Neural cell (in vitro differentiated cells): Measurements from ENCODE around the gene LRRC31. TPM values are rescaled to one million over a fixed set of nuclear protein-coding genes. Genes with fewer than 3 reads are reported as not detected.

ENCODE experiments used
- H2AFZ ChIP-seq: fragments of 200-600, 300-800 bp; sonication (generic), shearing (Covaris generic); 2 replicates; pipeline ENCODE4 v1.6.0; 2014; ENCODE audit warnings: low read depth, mild to moderate bottlenecking, antibody characterized with exemption, low read length, moderate library complexity
- H3F3A ChIP-seq: fragments of 200-600 bp; shearing (Covaris generic); 2 replicates; pipeline ENCODE4 v1.6.1; 2016; ENCODE audit warnings: mild to moderate bottlenecking, moderate library complexity, mixed read lengths, antibody characterized with exemption, low read length; ENCODE audit not compliant: insufficient read depth, poor library complexity, severe bottlenecking
- H3K27ac ChIP-seq: fragments of 200-600, 300-800 bp; sonication (generic), shearing (Covaris generic); 2 replicates; pipeline ENCODE4 v1.5.1; 2014; ENCODE audit warnings: mild to moderate bottlenecking, low read length, moderate library complexity
- H3K27me3 ChIP-seq: fragments of 300-800, 200-600 bp; sonication (generic), shearing (Covaris generic); 2 replicates; pipeline ENCODE4 v1.6.0; 2014; ENCODE audit warnings: mild to moderate bottlenecking, low read depth, low read length, moderate library complexity; ENCODE audit not compliant: insufficient read depth
- H3K36me3 ChIP-seq: fragments of 300-800, 200-600 bp; sonication (generic), shearing (Covaris generic); 2 replicates; pipeline ENCODE4 v1.5.1; 2014; ENCODE audit warnings: mild to moderate bottlenecking, antibody characterized with exemption, low read length, moderate library complexity; ENCODE audit not compliant: insufficient read depth
- H3K4me2 ChIP-seq: fragments of 300-800, 200-600 bp; sonication (generic), shearing (Covaris generic); 2 replicates; pipeline ENCODE4 v1.6.0; 2014; ENCODE audit warnings: mild to moderate bottlenecking, low read length
- H3K4me3 ChIP-seq: fragments of 300-800, 200-600 bp; sonication (generic), shearing (Covaris generic); 2 replicates; pipeline ENCODE4 v1.5.1; 2014; ENCODE audit warnings: mild to moderate bottlenecking, low read length, moderate library complexity
- H3K79me2 ChIP-seq: fragments of 200-600 bp; shearing (Covaris generic); replicated peaks from 2 replicates; pipeline ENCODE4 v1.6.0; 2014; ENCODE audit warnings: mild to moderate bottlenecking, low read length, moderate library complexity; ENCODE audit not compliant: insufficient read depth
- H3K9ac ChIP-seq: fragments of 300-800, 200-600 bp; sonication (generic), shearing (Covaris generic); 2 replicates; pipeline ENCODE4 v1.6.1; 2016; ENCODE audit warnings: mild to moderate bottlenecking, low read length, mixed read lengths
- H3K9me2 ChIP-seq: fragments of 200-600 bp; shearing (Covaris generic); 2 replicates; pipeline ENCODE4 v1.6.1; 2016; ENCODE audit warnings: mild to moderate bottlenecking, low read length, mixed read lengths; ENCODE audit not compliant: insufficient read depth
- H3K9me3 ChIP-seq: fragments of 200-600, 300-800 bp; sonication (generic), shearing (Covaris generic); 2 replicates; pipeline ENCODE4 v1.6.1; 2016; ENCODE audit warnings: mild to moderate bottlenecking, mixed run types, low read length, moderate library complexity, mixed read lengths
- H4K20me1 ChIP-seq: fragments of 200-600 bp; shearing (Covaris generic); 2 replicates; pipeline ENCODE4 v1.6.1; 2016; ENCODE audit warnings: mild to moderate bottlenecking, mixed run types; ENCODE audit not compliant: insufficient read depth
- EP300 ChIP-seq: fragments of 450-650 bp; conservative IDR thresholded peaks from 2 replicates; pipeline ENCODE4 v1.6.1; 2014; ENCODE audit warnings: antibody characterized with exemption, mild to moderate bottlenecking, moderate library complexity; ENCODE audit not compliant: poor library complexity, severe bottlenecking
- EZH2 ChIP-seq: fragments of 200-600, 300-800 bp; shearing (Covaris generic), sonication (generic); IDR thresholded peaks from 2 replicates; pipeline ENCODE4 v1.6.1; 2014; ENCODE audit warnings: antibody characterized with exemption, low read length, borderline replicate concordance, mild to moderate bottlenecking; ENCODE audit not compliant: insufficient read depth, poor library complexity, severe bottlenecking
- MXI1 ChIP-seq: fragments of 450-650 bp; conservative IDR thresholded peaks from 2 replicates; pipeline ENCODE4 v1.6.1; 2014; ENCODE audit warnings: antibody characterized with exemption, mild to moderate bottlenecking; ENCODE audit not compliant: poor library complexity, severe bottlenecking
- POLR2AphosphoS5 ChIP-seq: IDR thresholded peaks from 2 replicates; pipeline ENCODE4 v1.6.1; 2012
- RAD21 ChIP-seq: fragments of 450-650 bp; conservative IDR thresholded peaks from 2 replicates; pipeline ENCODE4 v1.6.1; 2014; ENCODE audit warnings: antibody characterized with exemption, mild to moderate bottlenecking, moderate library complexity
- SMC3 ChIP-seq: fragments of 450-650 bp; conservative IDR thresholded peaks from 2 replicates; pipeline ENCODE4 v1.6.1; 2014; ENCODE audit warnings: antibody characterized with exemption, mild to moderate bottlenecking, moderate library complexity; ENCODE audit not compliant: poor library complexity
- TAF1 ChIP-seq: IDR thresholded peaks from 2 replicates; pipeline ENCODE4 v1.6.1; 2012; ENCODE audit warnings: low read depth
- polyA plus RNA-seq: library from polyadenylated mRNA; depleted of rRNA; stranded (reverse); fragments of >200 nt; gene quantifications from 2 replicates; pipeline ENCODE4 v1.2.3, GENCODE V29; 2014
- TF ChIP-seq, protein P1 (sequence below): fragments of 450-650 bp; IDR thresholded peaks from 2 replicates; pipeline ENCODE4 v1.5.1; 2014; ENCODE audit warnings: antibody characterized with exemption, mild to moderate bottlenecking, moderate library complexity; ENCODE audit not compliant: poor library complexity, severe bottlenecking
- TF ChIP-seq, protein P2 (sequence below): IDR thresholded peaks from 2 replicates; pipeline ENCODE4 v1.6.1; 2012; ENCODE audit warnings: borderline replicate concordance

The LRRC31 gene
- polyA plus RNA-seq, 1 donor from 2014 or later, result not detected

DNA sequence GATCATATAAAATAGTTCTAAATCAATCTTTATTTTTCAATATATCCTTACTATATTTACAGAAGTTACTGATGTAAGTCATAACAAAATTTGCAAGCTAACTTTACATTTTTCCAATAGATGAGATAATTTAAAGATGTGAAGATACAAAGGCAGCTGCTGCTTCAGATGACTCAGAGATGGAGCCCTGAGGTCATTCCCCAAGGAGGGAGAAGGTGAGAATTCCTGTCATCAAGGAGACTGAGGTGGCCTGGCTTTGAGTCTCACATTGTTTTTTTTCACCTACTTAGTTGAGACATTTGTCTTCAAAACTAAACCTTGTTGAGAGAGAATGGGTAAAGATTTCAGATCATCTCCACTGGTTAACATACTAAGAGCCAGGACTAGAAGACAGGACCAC is 37.7 kb upstream of the LRRC31 start (continued):
- no peak for TF ChIP-seq MXI1

DNA sequence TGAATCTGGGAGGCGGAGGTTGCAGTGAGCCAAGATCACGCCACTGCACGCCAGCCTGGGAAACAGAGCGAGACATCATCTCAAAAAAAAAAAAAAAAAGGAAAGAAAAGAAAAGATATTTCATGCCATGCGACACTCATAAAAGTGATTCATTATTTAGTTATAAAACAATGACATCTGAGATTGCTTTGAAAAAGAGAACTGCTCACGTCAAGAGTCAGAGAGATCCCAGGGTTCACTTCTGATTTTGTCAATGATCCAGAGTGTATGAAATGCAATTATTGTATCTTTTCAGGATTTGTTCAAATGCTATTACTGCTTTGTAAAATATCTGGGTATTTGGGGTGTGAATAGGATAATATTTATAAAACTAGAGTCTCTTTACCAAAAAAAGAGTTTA is 35.7 kb upstream of the LRRC31 start:
- H4K20me1 ChIP-seq, result no peaks in the 10 kb centered on the region
- TF ChIP-seq MXI1 (no peak), SMC3 (no peak), TAF1 (no peak), EZH2 (no peak), POLR2AphosphoS5 (no peak), RAD21 (no peak), EP300 (no peak)
- TF ChIP-seq, protein P1, sequence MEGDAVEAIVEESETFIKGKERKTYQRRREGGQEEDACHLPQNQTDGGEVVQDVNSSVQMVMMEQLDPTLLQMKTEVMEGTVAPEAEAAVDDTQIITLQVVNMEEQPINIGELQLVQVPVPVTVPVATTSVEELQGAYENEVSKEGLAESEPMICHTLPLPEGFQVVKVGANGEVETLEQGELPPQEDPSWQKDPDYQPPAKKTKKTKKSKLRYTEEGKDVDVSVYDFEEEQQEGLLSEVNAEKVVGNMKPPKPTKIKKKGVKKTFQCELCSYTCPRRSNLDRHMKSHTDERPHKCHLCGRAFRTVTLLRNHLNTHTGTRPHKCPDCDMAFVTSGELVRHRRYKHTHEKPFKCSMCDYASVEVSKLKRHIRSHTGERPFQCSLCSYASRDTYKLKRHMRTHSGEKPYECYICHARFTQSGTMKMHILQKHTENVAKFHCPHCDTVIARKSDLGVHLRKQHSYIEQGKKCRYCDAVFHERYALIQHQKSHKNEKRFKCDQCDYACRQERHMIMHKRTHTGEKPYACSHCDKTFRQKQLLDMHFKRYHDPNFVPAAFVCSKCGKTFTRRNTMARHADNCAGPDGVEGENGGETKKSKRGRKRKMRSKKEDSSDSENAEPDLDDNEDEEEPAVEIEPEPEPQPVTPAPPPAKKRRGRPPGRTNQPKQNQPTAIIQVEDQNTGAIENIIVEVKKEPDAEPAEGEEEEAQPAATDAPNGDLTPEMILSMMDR, result no peak
- TF ChIP-seq, protein P2, sequence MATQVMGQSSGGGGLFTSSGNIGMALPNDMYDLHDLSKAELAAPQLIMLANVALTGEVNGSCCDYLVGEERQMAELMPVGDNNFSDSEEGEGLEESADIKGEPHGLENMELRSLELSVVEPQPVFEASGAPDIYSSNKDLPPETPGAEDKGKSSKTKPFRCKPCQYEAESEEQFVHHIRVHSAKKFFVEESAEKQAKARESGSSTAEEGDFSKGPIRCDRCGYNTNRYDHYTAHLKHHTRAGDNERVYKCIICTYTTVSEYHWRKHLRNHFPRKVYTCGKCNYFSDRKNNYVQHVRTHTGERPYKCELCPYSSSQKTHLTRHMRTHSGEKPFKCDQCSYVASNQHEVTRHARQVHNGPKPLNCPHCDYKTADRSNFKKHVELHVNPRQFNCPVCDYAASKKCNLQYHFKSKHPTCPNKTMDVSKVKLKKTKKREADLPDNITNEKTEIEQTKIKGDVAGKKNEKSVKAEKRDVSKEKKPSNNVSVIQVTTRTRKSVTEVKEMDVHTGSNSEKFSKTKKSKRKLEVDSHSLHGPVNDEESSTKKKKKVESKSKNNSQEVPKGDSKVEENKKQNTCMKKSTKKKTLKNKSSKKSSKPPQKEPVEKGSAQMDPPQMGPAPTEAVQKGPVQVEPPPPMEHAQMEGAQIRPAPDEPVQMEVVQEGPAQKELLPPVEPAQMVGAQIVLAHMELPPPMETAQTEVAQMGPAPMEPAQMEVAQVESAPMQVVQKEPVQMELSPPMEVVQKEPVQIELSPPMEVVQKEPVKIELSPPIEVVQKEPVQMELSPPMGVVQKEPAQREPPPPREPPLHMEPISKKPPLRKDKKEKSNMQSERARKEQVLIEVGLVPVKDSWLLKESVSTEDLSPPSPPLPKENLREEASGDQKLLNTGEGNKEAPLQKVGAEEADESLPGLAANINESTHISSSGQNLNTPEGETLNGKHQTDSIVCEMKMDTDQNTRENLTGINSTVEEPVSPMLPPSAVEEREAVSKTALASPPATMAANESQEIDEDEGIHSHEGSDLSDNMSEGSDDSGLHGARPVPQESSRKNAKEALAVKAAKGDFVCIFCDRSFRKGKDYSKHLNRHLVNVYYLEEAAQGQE, result no peak

DNA sequence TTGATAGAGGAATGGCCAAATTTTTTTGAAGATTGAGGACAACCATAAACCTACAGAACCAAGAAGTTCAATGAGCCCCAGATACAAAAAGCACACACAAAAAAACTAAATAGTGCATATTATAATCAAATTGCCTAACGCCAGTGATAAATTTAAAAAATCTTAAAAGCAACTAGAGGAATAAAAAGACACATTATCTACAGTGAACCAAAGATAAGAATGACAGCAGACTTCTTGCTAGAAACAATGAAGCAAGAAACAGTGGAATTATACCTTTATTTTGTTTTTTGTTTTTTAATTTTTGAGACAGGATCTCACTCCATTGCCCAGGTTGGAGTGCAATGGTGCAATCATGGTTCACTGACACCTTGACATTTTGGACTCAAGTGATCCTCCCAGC is 31.7 kb upstream of the LRRC31 start:
- Histone ChIP-seq H3K9me3 (no peaks in the 10 kb centered on the region), H3K27ac (no peak overlapping the region), H3K4me3 (no peak overlapping the region), H3K36me3 (no peaks in the 10 kb centered on the region), H3K27me3 (no peaks in the 10 kb centered on the region), H3K9me2 (no peaks in the 10 kb centered on the region), H3K79me2 (no peaks in the 10 kb centered on the region), H3K4me2 (no peak overlapping the region), H3F3A (no peaks in the 10 kb centered on the region), H2AFZ (no peak overlapping the region), H3K9ac (no peak overlapping the region), H4K20me1 (no peaks in the 10 kb centered on the region)
- TF ChIP-seq MXI1 (no peak), POLR2AphosphoS5 (no peak), EZH2 (no peak), EP300 (no peak), SMC3 (no peak), RAD21 (no peak), TAF1 (no peak)
- TF ChIP-seq, protein P1, result no peak

More for the DNA sequence above, 35.7 kb upstream of the LRRC31 start:
- no peak overlapping the region for H3K4me2 ChIP-seq
- H3K9me3 ChIP-seq, result no peaks in the 10 kb centered on the region
- H2AFZ ChIP-seq, result no peak overlapping the region
- no peak overlapping the region for H3K27ac ChIP-seq
- no peak overlapping the region for H3K4me3 ChIP-seq
- no peak overlapping the region for H3K9ac ChIP-seq
- no peaks in the 10 kb centered on the region for H3K79me2 ChIP-seq
- H3F3A ChIP-seq, result no peaks in the 10 kb centered on the region
- H3K27me3 ChIP-seq, result no peaks in the 10 kb centered on the region
- H3K36me3 ChIP-seq, result no peaks in the 10 kb centered on the region
- no peaks in the 10 kb centered on the region for H3K9me2 ChIP-seq
